ENCODE data around the gene P3H3.

The P3H3 gene

GRCh38 chr12:6845395-6845794 lies 17.2 kb downstream of the P3H3 start:
- Histone ChIP-seq H3K27ac (no peak overlapping the region), H3K4me2 (no peak overlapping the region), H4K20me1 (ENCODE audit: insufficient read depth) (no peaks in the 10 kb centered on the region), H3K79me2 (ENCODE audit: insufficient read depth, low read depth) (peaks cover 12% of the 10 kb centered on the region), H3K4me3 (IDR thresholded peaks at IDR 0.05; ENCODE audit: insufficient read depth, low read depth, low read length) (no peak overlapping the region), H3K27me3 (ENCODE audit: insufficient read depth, low read depth) (no peaks in the 10 kb centered on the region), H3K9ac (no peak overlapping the region), H2AFZ (ENCODE audit: low read depth) (no peak overlapping the region), H3K36me3 (ENCODE audit: insufficient read depth) (no peaks in the 10 kb centered on the region), H3K4me1 (ENCODE audit: low read depth, poor library complexity, severe bottlenecking) (peaks cover 11% of the 10 kb centered on the region)
- TF ChIP-seq CTCF (conservative IDR thresholded peaks at IDR 0.05; ENCODE audit: low read depth, low read length): no peak

- H3K27ac ChIP-seq: no peak overlapping the region
- no peak for TF ChIP-seq CTCF (conservative IDR thresholded peaks at IDR 0.05; ENCODE audit: low read depth, low read length)
- H3K27me3 ChIP-seq (ENCODE audit: insufficient read depth, low read depth): no peaks in the 10 kb centered on the region
- H3K4me1 ChIP-seq (ENCODE audit: low read depth, poor library complexity, severe bottlenecking): peaks cover 13% of the 10 kb centered on the region
- H3K4me3 ChIP-seq (IDR thresholded peaks at IDR 0.05; ENCODE audit: insufficient read depth, low read depth, low read length): no peak overlapping the region
- peaks cover 19% of the 10 kb centered on the region for H3K79me2 ChIP-seq (ENCODE audit: insufficient read depth, low read depth)
- no peak overlapping the region for H3K4me2 ChIP-seq
- no peaks in the 10 kb centered on the region for H3K36me3 ChIP-seq (ENCODE audit: insufficient read depth)
- H3K9ac ChIP-seq: no peak overlapping the region
- H4K20me1 ChIP-seq (ENCODE audit: insufficient read depth): no peaks in the 10 kb centered on the region
- H2AFZ ChIP-seq (ENCODE audit: low read depth): no peak overlapping the region
Measured at GRCh38 chr12:6846316-6846869, 18.2 kb downstream of the P3H3 start.

- TF ChIP-seq CTCF (conservative IDR thresholded peaks at IDR 0.05; ENCODE audit: low read depth, low read length): no peak
- H3K79me2 ChIP-seq (ENCODE audit: insufficient read depth, low read depth): peaks cover 19% of the 10 kb centered on the region
- H3K27ac ChIP-seq: no peak overlapping the region
Measured at GRCh38 chr12:6847676-6848075, 19.5 kb downstream of the P3H3 start.

GRCh38 chr12:6849427-6849826 lies 21.2 kb downstream of the P3H3 start:
- Histone ChIP-seq H2AFZ (ENCODE audit: low read depth) (no peak overlapping the region), H4K20me1 (ENCODE audit: insufficient read depth) (no peaks in the 10 kb centered on the region), H3K9ac (no peak overlapping the region), H3K27me3 (ENCODE audit: insufficient read depth, low read depth) (no peaks in the 10 kb centered on the region), H3K4me2 (peak overlapping the region; percentile 95; the same call in 1 of the 2 replicates), H3K4me1 (ENCODE audit: low read depth, poor library complexity, severe bottlenecking) (peaks cover 23% of the 10 kb centered on the region), H3K79me2 (ENCODE audit: insufficient read depth, low read depth) (peaks cover 27% of the 10 kb centered on the region), H3K4me3 (IDR thresholded peaks at IDR 0.05; ENCODE audit: insufficient read depth, low read depth, low read length) (no peak overlapping the region), H3K27ac (no peak overlapping the region), H3K36me3 (ENCODE audit: insufficient read depth) (no peaks in the 10 kb centered on the region)
- TF ChIP-seq CTCF (conservative IDR thresholded peaks at IDR 0.05; ENCODE audit: low read depth, low read length): no peak

More at GRCh38 chr12:6847676-6848075, 19.5 kb downstream of the P3H3 start:
- Histone ChIP-seq H3K27me3 (ENCODE audit: insufficient read depth, low read depth) (no peaks in the 10 kb centered on the region), H2AFZ (ENCODE audit: low read depth) (no peak overlapping the region), H3K4me1 (ENCODE audit: low read depth, poor library complexity, severe bottlenecking) (peaks cover 13% of the 10 kb centered on the region), H3K4me2 (no peak overlapping the region), H3K36me3 (ENCODE audit: insufficient read depth) (no peaks in the 10 kb centered on the region), H3K9ac (no peak overlapping the region), H4K20me1 (ENCODE audit: insufficient read depth) (no peaks in the 10 kb centered on the region), H3K4me3 (IDR thresholded peaks at IDR 0.05; ENCODE audit: insufficient read depth, low read depth, low read length) (no peak overlapping the region)
